Measurements from ENCODE around the gene FBXO5.

The FBXO5 gene

DNA sequence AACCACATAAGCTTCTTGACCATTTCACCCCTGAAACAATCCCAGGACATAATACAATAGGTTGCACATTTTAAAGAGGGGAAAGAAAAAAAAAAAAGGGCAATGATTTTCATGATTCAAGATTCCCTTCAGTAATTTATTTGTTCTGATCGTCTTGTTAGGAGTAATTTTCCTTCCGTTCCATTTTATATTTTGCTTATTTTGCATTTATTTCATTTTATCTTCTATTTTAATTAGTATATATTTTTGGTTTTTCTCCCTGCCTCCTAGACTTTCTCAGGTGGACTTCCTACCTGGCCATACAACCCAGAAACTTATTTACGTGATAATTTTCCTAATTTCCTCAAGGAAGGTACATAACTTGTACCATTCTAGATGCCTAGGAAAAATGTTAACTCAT, 32.6 kb downstream of the FBXO5 start:
- no peak for ATAC-seq

DNA sequence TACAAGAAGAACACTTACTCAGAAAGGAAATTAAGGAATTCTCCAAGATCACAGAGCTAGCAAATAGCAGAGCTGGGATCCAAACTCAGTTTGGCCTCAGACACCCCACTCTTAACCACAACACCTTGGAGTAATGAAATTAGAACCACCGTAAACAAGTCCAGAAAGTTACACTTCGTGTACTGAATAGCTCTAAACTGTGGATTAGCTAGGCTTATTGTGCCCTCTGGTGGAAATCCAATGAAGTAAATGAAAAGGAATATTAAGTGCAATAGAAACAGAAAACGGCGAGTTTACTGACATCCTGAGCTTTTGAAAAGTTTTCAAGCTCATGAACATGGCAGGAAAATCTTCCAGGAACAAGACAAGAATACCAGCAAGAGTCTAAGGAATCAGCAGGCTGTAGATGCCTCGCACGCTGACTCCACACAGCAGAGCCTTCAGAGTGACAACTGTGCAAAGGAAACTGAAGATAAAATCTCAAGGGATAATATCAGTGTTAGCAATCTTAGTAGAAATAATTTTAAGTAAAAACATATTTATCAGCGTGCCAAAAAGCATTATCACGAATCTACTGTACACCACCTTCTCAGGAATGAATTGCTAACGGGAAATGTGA, 34.6 kb downstream of the FBXO5 start:
- ATAC-seq, result peak; percentile 88
- TF ChIP-seq TOX (CRISPR knock-in tag; IDR thresholded peaks at IDR 0.05; ENCODE audit: borderline replicate concordance), result no peak
- no peak for TF ChIP-seq ZFP30 (CRISPR knock-in tag; IDR thresholded peaks at IDR 0.05)
- TF ChIP-seq ARNTL (CRISPR knock-in tag; IDR thresholded peaks at IDR 0.05; ENCODE audit: borderline replicate concordance, low read depth), result no peak
- no peak for TF ChIP-seq ZNF565 (CRISPR knock-in tag; conservative IDR thresholded peaks at IDR 0.05; ENCODE audit: low read depth)
- TF ChIP-seq POU6F1 (CRISPR knock-in tag; IDR thresholded peaks at IDR 0.05; ENCODE audit: borderline replicate concordance, low read depth), result no peak
- TF ChIP-seq RARB (CRISPR knock-in tag; IDR thresholded peaks at IDR 0.05), result no peak
- TF ChIP-seq CSRNP3 (CRISPR knock-in tag; IDR thresholded peaks at IDR 0.05), result no peak
- no peak for TF ChIP-seq OSR1 (CRISPR knock-in tag; IDR thresholded peaks at IDR 0.05)

More for the DNA sequence above, 32.6 kb downstream of the FBXO5 start:
- TF ChIP-seq POU6F1 (CRISPR knock-in tag; IDR thresholded peaks at IDR 0.05; ENCODE audit: borderline replicate concordance, low read depth) (no peak), ISL1 (CRISPR knock-in tag; IDR thresholded peaks at IDR 0.05) (no peak), ESRRG (CRISPR knock-in tag; IDR thresholded peaks at IDR 0.05) (no peak), TCF4 (CRISPR knock-in tag; IDR thresholded peaks at IDR 0.05; ENCODE audit: borderline replicate concordance) (no peak), RARB (CRISPR knock-in tag; IDR thresholded peaks at IDR 0.05) (no peak), ZNF8 (CRISPR knock-in tag; IDR thresholded peaks at IDR 0.05) (no peak), SNAI2 (CRISPR knock-in tag; IDR thresholded peaks at IDR 0.05) (no peak), CSRNP3 (CRISPR knock-in tag; IDR thresholded peaks at IDR 0.05) (no peak), CSDC2 (CRISPR knock-in tag; IDR thresholded peaks at IDR 0.05) (no peak)

DNA sequence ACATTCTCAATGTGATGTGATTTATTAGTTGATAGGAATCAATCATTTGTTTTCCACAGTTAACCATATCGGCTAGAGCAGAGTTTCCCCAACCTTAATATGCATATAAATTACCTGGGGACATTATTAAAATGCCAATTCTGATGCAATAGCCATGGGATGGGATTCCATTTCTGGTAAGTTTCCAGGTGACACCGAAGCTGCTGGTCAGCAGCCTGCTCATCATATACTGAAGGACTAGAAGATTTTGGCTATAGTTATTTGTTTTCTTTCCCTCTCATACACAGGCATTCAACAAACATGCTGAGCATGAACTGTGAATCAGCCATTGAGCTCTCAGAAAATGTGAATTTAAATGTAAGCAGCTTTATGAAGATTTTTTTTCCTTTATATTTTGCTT, 35.8 kb downstream of the FBXO5 start:
- no peak for ATAC-seq

More for the DNA sequence above, 35.8 kb downstream of the FBXO5 start:
- TF ChIP-seq ZFP3 (CRISPR knock-in tag; IDR thresholded peaks at IDR 0.05), result no peak
- no peak for TF ChIP-seq TSHZ2 (CRISPR knock-in tag; IDR thresholded peaks at IDR 0.05)
- no peak for TF ChIP-seq POU6F1 (CRISPR knock-in tag; IDR thresholded peaks at IDR 0.05; ENCODE audit: borderline replicate concordance, low read depth)
- no peak for TF ChIP-seq ISL1 (CRISPR knock-in tag; IDR thresholded peaks at IDR 0.05)
- TF ChIP-seq SNAI2 (CRISPR knock-in tag; IDR thresholded peaks at IDR 0.05), result no peak
- no peak for TF ChIP-seq ARNTL (CRISPR knock-in tag; IDR thresholded peaks at IDR 0.05; ENCODE audit: borderline replicate concordance, low read depth)
- no peak for TF ChIP-seq TOX (CRISPR knock-in tag; IDR thresholded peaks at IDR 0.05; ENCODE audit: borderline replicate concordance)
- no peak for TF ChIP-seq ZC3H10 (CRISPR knock-in tag; IDR thresholded peaks at IDR 0.05)
- TF ChIP-seq BACH2 (CRISPR knock-in tag; IDR thresholded peaks at IDR 0.05; ENCODE audit: borderline replicate concordance), result no peak
- no peak for TF ChIP-seq CSDC2 (CRISPR knock-in tag; IDR thresholded peaks at IDR 0.05)
- TF ChIP-seq GLIS3 (CRISPR knock-in tag; IDR thresholded peaks at IDR 0.05), result no peak
